ENCODE data around the gene KAT7.

KAT7 gene

DNA sequence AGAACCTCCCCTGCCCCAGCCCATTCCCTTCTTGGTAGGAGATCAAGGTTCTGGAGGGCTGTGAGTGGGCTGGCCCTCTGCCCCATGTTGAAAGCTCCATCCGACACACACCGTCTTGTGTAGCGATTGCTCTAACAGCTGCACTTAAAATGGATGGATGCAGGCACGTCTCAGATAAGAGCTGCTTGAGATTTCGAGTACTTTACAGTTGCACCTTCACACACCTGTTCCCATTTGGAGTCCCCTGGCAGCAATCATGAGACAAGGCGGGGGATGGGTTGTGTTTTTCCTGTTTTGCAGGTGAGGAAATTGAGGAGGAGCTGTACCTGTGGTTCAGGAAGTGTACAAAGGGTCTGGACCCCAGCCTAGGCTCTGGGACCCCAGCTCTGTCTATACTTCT is 85.0 kb downstream of the KAT7 start:
- no peak for DNase-seq

GRCh38 chr17:49873926-49874325 is 85.4 kb downstream of the KAT7 start:
- no peak for DNase-seq

DNA sequence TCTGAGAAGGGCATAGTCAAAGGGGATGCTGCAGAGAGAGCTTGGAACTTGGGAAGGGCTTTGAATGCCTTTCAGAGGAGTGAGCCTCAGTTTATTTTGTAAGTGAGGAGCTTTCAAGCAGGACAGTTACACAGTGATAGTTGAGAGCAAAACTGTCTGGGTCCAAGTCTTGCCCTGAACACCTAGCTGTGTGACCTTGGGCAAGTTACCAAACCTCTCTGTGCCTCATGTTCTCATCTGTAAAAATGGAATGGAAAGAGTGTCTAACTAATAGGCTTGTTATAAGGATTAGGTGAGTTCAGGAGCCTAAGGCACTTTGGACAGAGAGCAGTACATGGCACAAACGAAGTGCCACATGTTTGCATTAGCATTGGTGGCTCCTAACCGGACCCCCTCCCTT is 86.4 kb downstream of the KAT7 start:
- DNase-seq, result no peak

- DNase-seq, result no peak
Measured at GRCh38 chr17:49875685-49876084, 87.2 kb downstream of the KAT7 start.

GRCh38 chr17:49878931-49879904 is 90.7 kb downstream of the KAT7 start:
- DNase-seq, result no peak

DNA sequence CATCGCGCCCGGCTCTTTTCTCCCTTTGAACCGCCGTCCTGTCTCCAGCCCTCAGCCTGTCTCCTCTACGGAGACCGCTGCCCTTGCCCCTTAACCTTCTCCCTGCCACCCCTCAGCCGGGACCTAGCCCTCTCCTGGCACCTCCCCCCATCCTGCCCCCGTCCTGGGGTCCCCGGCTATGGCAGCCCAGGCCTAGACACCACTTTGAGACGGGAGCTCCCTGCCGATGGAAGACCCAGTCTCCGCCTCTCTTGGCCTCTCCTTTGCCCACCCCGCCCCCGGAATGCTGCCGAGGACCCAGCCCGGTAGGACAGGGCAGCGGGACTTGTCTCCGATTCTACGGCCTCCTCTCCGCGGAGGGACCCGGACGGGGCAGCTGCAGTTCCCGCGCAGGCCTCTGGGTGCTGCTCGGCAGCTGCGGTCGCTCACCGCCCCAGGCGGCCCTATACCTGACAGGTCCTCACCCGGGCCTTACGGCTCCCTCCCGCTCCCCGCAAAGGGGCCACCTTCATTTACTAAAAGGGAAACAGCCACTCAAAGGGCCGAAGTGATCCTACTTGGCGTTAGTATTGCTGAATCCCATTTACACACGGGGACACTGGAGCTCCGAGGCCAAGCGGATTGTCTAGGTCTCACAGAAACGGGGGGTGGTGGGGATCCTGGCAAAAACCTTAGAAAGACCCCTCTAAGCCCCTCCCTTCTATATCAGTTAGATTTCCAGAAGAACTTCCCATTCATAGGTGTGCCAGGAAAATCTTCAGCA is 92.0 kb downstream of the KAT7 start:
- peak; percentile 79 to 87 for DNase-seq

GRCh38 chr17:49881054-49881402 is 92.5 kb downstream of the KAT7 start:
- DNase-seq, result no peak

DNA sequence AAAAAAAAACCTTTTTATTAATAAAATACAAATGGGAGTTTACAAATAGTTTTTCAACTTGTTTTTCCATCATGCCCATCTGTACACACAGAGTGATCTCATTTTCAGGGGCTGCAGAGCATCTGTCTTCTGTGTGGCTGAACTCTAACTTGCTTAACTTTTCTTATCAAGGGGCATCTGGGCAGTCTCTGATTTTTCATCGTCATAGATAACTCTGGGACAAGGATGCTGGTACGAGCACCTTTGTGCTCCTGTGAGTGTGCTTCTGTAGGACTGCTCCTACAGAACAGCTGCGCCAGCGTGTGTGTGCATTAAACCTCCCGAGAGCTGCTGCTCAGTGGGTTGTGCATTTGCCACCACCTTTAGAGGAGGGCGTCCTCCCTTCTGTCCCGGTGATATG is 94.0 kb downstream of the KAT7 start:
- no peak for DNase-seq

All from activated T-cell treated with anti-CD3 and anti-CD28 coated beads, Interleukin-2, amount 50 U/mL, for 48 hours (primary cell).